ENCODE results near the gene F2RL3. TPM values are rescaled to one million over a fixed set of nuclear protein-coding genes. Genes with fewer than 3 reads are reported as not detected.
A peak's percentile ranks its signal among the peaks of the same experiment; 100 is the strongest.

Gene F2RL3
- under 1 TPM in 2 of 3 donors, not detected in 1; 0.48 TPM for polyA plus RNA-seq

DNA sequence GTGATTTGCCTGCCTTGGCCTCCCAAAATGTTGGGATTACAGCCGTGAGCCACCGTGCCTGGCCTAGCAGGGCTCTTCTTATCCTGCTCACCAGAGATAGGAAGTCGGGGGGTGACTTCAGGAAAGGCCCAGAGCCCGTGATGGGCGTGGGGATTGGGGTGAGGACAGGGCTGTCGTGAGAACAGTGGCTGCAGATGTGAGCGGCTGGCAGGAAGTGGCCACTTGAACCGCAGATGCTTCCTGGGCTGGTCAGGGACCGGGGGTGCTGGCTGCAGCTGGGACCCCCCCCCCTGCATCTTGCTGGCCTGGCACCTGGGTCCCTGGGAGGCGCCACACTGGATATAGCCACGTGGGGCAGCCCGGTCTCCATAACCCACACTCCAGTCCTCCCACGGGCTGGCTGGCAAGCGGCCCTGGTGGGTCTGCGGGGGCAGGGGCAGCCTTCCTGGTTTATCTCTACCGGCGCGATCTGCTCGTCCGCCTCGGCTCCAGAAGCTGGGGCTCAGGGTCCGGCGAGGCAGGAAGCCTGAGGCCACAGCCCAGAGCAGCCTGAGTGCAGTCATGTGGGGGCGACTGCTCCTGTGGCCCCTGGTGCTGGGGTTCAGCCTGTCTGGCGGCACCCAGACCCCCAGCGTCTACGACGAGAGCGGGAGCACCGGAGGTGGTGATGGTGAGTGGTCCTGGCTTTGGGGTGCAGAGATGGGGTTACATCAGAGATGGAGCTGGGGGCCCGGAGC lies at the start of gene F2RL3:
TSS of gene F2RL3 (plus strand) at position 371 of the 737 bp plus-strand sequence. CDS start at position 562, 191 bp downstream.
- DNase-seq, result peak; percentile 50 to 67 (median 64)
- H3K4me3 Mint-ChIP-seq, result peak within 1 kb of the TSS; percentile 74 to 84 (median 78)
- H3K27me3 Mint-ChIP-seq (ENCODE audit: low read depth in 3 of 3), result peaks cover 0 to 2% (median 1%) of the 10 kb centered on the region in 3 donors
- no peaks in the 10 kb centered on the region for H3K36me3 Mint-ChIP-seq
- H3K9me3 Mint-ChIP-seq, result no peaks in the 10 kb centered on the region
- peak within 1 kb of the TSS in 4 of 6 donors; percentile 40 to 88 (median 58) for H3K27ac Mint-ChIP-seq
- peaks cover 36 to 38% of the 10 kb centered on the region in 2 donors for H3K4me1 Mint-ChIP-seq

DNA sequence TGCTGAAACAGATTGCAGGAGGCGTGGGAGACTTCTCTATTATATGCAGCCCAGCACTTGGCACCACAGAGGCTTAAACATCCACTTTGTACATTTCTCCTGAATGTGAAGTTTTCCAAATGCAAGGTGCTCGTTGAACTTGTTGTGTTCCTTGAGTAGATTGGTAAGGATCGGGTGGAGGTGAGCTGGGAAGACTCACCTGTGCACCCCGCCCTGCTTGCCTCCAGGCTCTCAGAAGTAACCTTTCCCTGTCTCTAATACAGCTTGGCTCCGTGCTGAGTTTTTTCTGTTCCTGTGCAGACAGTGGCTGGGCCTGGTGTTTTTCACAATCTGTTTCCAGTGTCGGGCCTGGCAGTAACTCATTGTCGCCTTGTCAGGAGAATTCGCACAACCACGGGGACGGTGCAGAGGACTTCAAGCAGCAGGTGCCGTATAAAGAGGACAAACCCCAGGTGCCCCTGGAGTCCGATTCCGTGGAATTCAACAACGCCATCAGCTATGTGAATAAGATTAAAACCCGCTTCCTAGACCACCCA lies 47.3 kb upstream of the F2RL3 start:
- Mint-ChIP-seq H3K4me3 (no peak overlapping the region), H3K9me3 (no peaks in the 10 kb centered on the region), H3K27me3 (ENCODE audit: low read depth in 3 of 3) (peaks cover 0 to 4% (median 2%) of the 10 kb centered on the region in 3 donors), H3K27ac (no peak overlapping the region), H3K4me1 (peaks cover 8 to 13% of the 10 kb centered on the region in 2 donors), H3K36me3 (peaks cover 0 to 48% (median 11%) of the 10 kb centered on the region in 3 donors)
- DNase-seq, result no peak

- H3K9me3 Mint-ChIP-seq, result no peaks in the 10 kb centered on the region
- no peak for DNase-seq
- no peak overlapping the region for H3K27ac Mint-ChIP-seq
- peaks cover 0 to 2% (median 0%) of the 10 kb centered on the region in 3 donors for H3K27me3 Mint-ChIP-seq (ENCODE audit: low read depth in 3 of 3)
- H3K4me1 Mint-ChIP-seq, result peaks cover 0 to 5% of the 10 kb centered on the region in 2 donors
- peaks cover 19 to 57% (median 20%) of the 10 kb centered on the region in 3 donors for H3K36me3 Mint-ChIP-seq
- H3K4me3 Mint-ChIP-seq, result no peak overlapping the region
Observed at GRCh38 chr19:16846901-16847300, 41.9 kb upstream of the F2RL3 start.

DNA sequence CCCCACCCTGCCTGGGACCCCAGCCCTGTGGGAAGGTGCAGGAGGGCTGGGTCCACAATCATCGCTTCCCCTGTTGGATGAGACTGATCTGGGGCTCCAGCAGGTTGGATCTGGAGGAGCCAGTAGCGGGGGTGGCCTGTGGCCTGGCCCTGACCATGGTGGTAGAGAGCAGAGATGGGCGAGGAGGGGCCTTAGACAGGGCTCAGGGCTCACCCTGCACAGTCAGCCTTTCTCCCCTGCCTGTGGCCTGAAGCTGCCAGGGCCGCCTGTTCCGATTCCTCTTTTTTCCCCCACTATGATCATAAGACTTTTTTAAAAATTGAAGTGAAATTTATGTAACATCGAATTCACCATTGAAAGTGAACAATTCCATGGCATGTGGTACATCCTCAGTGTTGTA lies 41.4 kb upstream of the F2RL3 start:
- Mint-ChIP-seq H3K9me3 (no peaks in the 10 kb centered on the region), H3K36me3 (peaks cover 21 to 59% (median 23%) of the 10 kb centered on the region in 3 donors), H3K4me1 (peaks cover 0 to 5% of the 10 kb centered on the region in 2 donors), H3K27me3 (ENCODE audit: low read depth in 3 of 3) (peaks cover 0 to 2% (median 0%) of the 10 kb centered on the region in 3 donors), H3K4me3 (no peak overlapping the region), H3K27ac (no peak overlapping the region)
- no peak for DNase-seq

GRCh38 chr19:16849168-16849567 lies 39.6 kb upstream of the F2RL3 start:
- DNase-seq, result no peak
- Mint-ChIP-seq H3K27ac (no peak overlapping the region), H3K4me3 (no peak overlapping the region), H3K9me3 (no peaks in the 10 kb centered on the region), H3K36me3 (peaks cover 20 to 60% (median 22%) of the 10 kb centered on the region in 3 donors), H3K4me1 (peaks cover 0 to 2% of the 10 kb centered on the region in 2 donors), H3K27me3 (ENCODE audit: low read depth in 3 of 3) (peaks cover 0 to 4% (median 0%) of the 10 kb centered on the region in 3 donors)

- no peak for DNase-seq
- H3K27me3 Mint-ChIP-seq (ENCODE audit: low read depth in 3 of 3), result peaks cover 0 to 4% (median 0%) of the 10 kb centered on the region in 3 donors
Observed at GRCh38 chr19:16850133-16850532, 38.7 kb upstream of the F2RL3 start.

DNA sequence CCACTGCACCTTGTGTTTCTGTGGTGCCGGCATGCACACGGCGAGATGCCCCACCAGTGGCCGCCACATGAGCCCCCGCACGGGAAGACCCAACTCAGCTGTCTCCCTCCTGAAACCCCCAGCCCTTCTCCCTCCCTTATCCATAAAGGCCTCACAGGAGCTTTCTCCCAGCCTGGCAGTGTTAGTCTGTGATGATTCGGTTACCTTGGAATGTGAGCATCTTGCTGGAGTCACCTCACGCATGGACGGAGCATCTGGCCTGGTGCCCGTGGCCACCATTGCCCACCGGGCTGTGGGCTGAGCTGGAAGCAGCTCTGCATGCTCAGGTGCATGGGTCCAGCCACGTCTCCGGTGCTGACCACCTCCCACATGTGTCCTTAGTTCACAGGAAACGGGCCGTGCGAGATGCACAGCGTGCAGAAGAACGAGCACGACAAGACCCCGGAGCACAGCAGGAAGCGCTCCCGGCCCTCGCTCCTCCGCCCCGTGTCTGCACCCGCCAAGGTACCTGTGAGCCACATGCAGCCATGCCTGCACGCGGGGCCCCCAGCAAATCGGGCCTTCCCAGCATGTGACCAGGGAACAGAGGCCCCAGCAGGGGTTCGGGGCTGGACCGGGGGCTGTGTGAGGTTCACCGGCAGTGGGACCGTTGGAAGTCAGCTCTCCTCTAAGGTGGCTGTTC lies 37.6 kb upstream of the F2RL3 start:
- DNase-seq, result no peak
- peaks cover 0 to 2% (median 0%) of the 10 kb centered on the region in 3 donors for H3K27me3 Mint-ChIP-seq (ENCODE audit: low read depth in 3 of 3)
- peaks cover 27 to 56% (median 33%) of the 10 kb centered on the region in 3 donors for H3K36me3 Mint-ChIP-seq
- no peak overlapping the region for H3K27ac Mint-ChIP-seq
- no peaks in the 10 kb centered on the region for H3K9me3 Mint-ChIP-seq
- no peaks in the 10 kb centered on the region for H3K4me1 Mint-ChIP-seq
- H3K4me3 Mint-ChIP-seq, result no peak overlapping the region

More at GRCh38 chr19:16850133-16850532, 38.7 kb upstream of the F2RL3 start:
- Mint-ChIP-seq H3K4me3 (no peak overlapping the region), H3K27ac (no peak overlapping the region), H3K4me1 (no peaks in the 10 kb centered on the region), H3K9me3 (no peaks in the 10 kb centered on the region), H3K36me3 (peaks cover 27 to 60% (median 32%) of the 10 kb centered on the region in 3 donors)

DNA sequence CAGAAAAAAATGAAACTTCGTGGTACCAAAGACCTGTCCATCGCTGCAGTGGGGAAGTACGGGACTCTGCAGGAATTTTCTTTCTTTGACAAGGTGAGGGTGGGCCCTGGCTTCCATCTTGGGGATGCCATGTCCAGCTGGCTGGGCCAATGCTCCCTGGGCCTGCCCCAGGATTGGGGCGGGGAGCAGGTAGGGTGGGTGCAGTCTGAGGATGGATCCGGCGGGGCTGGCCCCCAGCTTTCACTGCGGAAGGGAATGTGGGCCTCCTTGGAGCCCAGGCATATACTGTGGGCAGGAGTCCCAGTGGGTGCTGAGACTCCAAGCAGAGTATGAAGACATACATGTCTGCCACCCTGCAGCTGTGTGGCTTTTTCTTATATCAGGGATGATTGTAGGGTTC lies 35.7 kb upstream of the F2RL3 start:
- DNase-seq, result no peak
- H3K9me3 Mint-ChIP-seq, result no peaks in the 10 kb centered on the region
- no peaks in the 10 kb centered on the region for H3K4me1 Mint-ChIP-seq
- peaks cover 27 to 51% (median 30%) of the 10 kb centered on the region in 3 donors for H3K36me3 Mint-ChIP-seq
- no peak overlapping the region for H3K4me3 Mint-ChIP-seq
- no peak overlapping the region for H3K27ac Mint-ChIP-seq
- H3K27me3 Mint-ChIP-seq (ENCODE audit: low read depth in 3 of 3), result peaks cover 0 to 2% (median 0%) of the 10 kb centered on the region in 3 donors

DNA sequence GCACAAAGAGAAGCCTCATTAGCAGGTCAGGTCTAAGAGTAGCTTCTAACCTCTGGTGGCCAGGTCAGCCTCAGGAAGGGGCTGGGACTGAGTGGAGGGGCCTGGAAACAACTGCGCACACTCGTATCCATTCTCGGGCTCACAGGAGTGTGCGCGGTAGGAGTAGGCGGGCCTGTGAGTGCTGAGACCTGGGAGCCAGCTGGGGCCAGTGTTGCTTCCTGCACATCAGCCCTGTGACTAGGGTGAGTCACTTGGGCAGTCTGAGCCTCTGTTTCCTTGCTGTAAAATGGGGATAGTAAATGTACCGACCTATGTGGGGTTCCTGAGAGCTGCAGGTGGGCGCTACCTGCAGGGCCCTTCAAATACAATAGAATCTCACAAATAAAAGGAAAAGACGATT lies 32.7 kb upstream of the F2RL3 start:
- Mint-ChIP-seq H3K27ac (no peak overlapping the region), H3K36me3 (peaks cover 23 to 34% (median 27%) of the 10 kb centered on the region in 3 donors), H3K27me3 (ENCODE audit: low read depth in 3 of 3) (peaks cover 0 to 5% (median 0%) of the 10 kb centered on the region in 3 donors), H3K4me3 (no peak overlapping the region), H3K4me1 (peaks cover 4% of the 10 kb centered on the region in 2 donors), H3K9me3 (no peaks in the 10 kb centered on the region)
- DNase-seq, result no peak

GRCh38 chr19:16859626-16860025 lies 29.2 kb upstream of the F2RL3 start:
- Mint-ChIP-seq H3K27me3 (ENCODE audit: low read depth in 3 of 3) (peaks cover 0 to 3% (median 0%) of the 10 kb centered on the region in 3 donors), H3K4me1 (peaks cover 18 to 22% of the 10 kb centered on the region in 2 donors), H3K4me3 (peak overlapping the region in 1 of 5 donors; percentile 10)

DNA sequence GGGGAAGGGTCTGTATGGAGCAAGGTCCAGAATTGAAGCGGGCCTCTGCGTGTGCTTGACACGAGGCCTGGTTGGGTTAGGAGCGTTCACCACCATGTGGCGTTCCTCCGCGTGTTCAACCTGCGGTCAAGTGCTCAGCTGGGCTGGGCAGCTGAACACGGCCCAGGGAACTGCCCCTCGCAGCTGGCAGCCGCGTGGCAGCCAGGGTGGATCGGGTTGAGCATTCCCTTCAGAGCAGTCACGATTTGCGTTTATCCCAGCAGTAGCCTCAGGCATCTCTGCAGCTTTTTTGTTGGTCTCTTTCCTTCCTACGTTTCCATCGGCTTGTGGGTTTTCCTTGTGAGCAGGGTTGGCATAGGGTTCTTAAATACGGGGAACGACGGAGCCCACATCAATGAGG lies 28.7 kb upstream of the F2RL3 start:
- H3K27ac Mint-ChIP-seq, result peak overlapping the region in 1 of 6 donors; percentile 62
- no peak for DNase-seq
- no peak overlapping the region for H3K4me3 Mint-ChIP-seq

More at GRCh38 chr19:16859626-16860025, 29.2 kb upstream of the F2RL3 start:
- Mint-ChIP-seq H3K9me3 (no peaks in the 10 kb centered on the region), H3K27ac (peak overlapping the region in 1 of 6 donors; percentile 62), H3K36me3 (peaks cover 19 to 24% (median 24%) of the 10 kb centered on the region in 3 donors)
- DNase-seq, result no peak

GRCh38 chr19:16861011-16861410 lies 27.8 kb upstream of the F2RL3 start:
- peak overlapping the region in 2 of 5 donors; percentile 18 to 46 for H3K4me3 Mint-ChIP-seq
- H3K9me3 Mint-ChIP-seq, result no peaks in the 10 kb centered on the region
- peaks cover 18 to 22% of the 10 kb centered on the region in 2 donors for H3K4me1 Mint-ChIP-seq
- peaks cover 16 to 19% (median 19%) of the 10 kb centered on the region in 3 donors for H3K36me3 Mint-ChIP-seq
- DNase-seq, result no peak
- peaks cover 0 to 3% (median 0%) of the 10 kb centered on the region in 3 donors for H3K27me3 Mint-ChIP-seq (ENCODE audit: low read depth in 3 of 3)
- H3K27ac Mint-ChIP-seq, result no peak overlapping the region

More for the DNA sequence above, 28.7 kb upstream of the F2RL3 start:
- Mint-ChIP-seq H3K4me1 (peaks cover 18 to 22% of the 10 kb centered on the region in 2 donors), H3K27me3 (ENCODE audit: low read depth in 3 of 3) (peaks cover 0 to 3% (median 0%) of the 10 kb centered on the region in 3 donors), H3K36me3 (peaks cover 16 to 19% (median 19%) of the 10 kb centered on the region in 3 donors), H3K9me3 (no peaks in the 10 kb centered on the region)

- peaks cover 0 to 3% (median 0%) of the 10 kb centered on the region in 3 donors for H3K27me3 Mint-ChIP-seq (ENCODE audit: low read depth in 3 of 3)
- peaks cover 18 to 22% of the 10 kb centered on the region in 2 donors for H3K4me1 Mint-ChIP-seq
- H3K9me3 Mint-ChIP-seq, result no peaks in the 10 kb centered on the region
- H3K4me3 Mint-ChIP-seq, result peak overlapping the region in 3 of 5 donors; percentile 30 to 69 (median 48)
- H3K27ac Mint-ChIP-seq, result peak overlapping the region in 3 of 6 donors; percentile 42 to 54 (median 44)
- DNase-seq, result peak; percentile 12 to 32 (median 29)
- H3K36me3 Mint-ChIP-seq, result peaks cover 17 to 21% (median 19%) of the 10 kb centered on the region in 3 donors
Observed at GRCh38 chr19:16861834-16862233, 27.0 kb upstream of the F2RL3 start.

Data from immature natural killer cell (primary cell).